GM13976 (cell line): ENCODE measurements around the gene RPS21.
A peak's percentile ranks its signal among the peaks of the same experiment; 100 is the strongest.

Experiments used
- DNase-seq: peaks from one replicate; pipeline ENCODE4 v3.0.0; 2012; ENCODE audit warnings: low spot score
- CTCF ChIP-seq: IDR thresholded peaks from 2 replicates; pipeline ENCODE4 v1.5.1; 2012; ENCODE audit warnings: borderline replicate concordance, mild to moderate bottlenecking; ENCODE audit not compliant: insufficient read depth; ENCODE audit errors: extremely low read depth, missing control alignments, control extremely low read depth
- in situ Hi-C: fragments of 300-500 bp; cut with MboI; formaldehyde crosslinking; loops from one replicate; pipeline ENCODE4 v1.12.0; 2022; ENCODE audit warnings: low sequenced_read_pairs, mixed read lengths, inconsistent platforms; ENCODE audit not compliant: unreplicated experiment

RPS21 gene

GRCh38 chr20:62409086-62409853 is 22.4 kb downstream of the RPS21 start:
- in situ Hi-C loops, result no loop called here
- DNase-seq, result no peak
- TF ChIP-seq CTCF, result no peak

GRCh38 chr20:62409931-62410745 is 23.2 kb downstream of the RPS21 start:
- TF ChIP-seq CTCF, result peak; percentile 48
- in situ Hi-C loops, result no loop called here
- DNase-seq, result peak; percentile 78

- no peak for DNase-seq
- in situ Hi-C loops, result no loop called here
Measured at GRCh38 chr20:62410746-62411478, 24.0 kb downstream of the RPS21 start.

GRCh38 chr20:62411479-62412193 is 24.7 kb downstream of the RPS21 start:
- no peak for DNase-seq
- TF ChIP-seq CTCF, result no peak
- in situ Hi-C loops, result no loop called here

More at GRCh38 chr20:62410746-62411478, 24.0 kb downstream of the RPS21 start:
- no peak for TF ChIP-seq CTCF

- TF ChIP-seq CTCF, result no peak
- no peak for DNase-seq
- in situ Hi-C loops, result no loop called here
Measured at GRCh38 chr20:62412194-62413024, 25.5 kb downstream of the RPS21 start.
